ENCODE data around the gene PLK3. TPM values are rescaled to one million over a fixed set of nuclear protein-coding genes. Genes with fewer than 3 reads are reported as not detected.

PLK3 gene
- total RNA-seq (2014; rRNA removed; shearing (Covaris generic)) (8.3 and 10.1 TPM in 2 replicates), total RNA-seq (2022) (8.8 and 10.8 TPM in 2 replicates), Bru-seq, nascent RNA (percentile 49 among the genes with signal in this experiment), BruChase-seq, experiment 1, labeled RNA remaining after a 6-hour chase (percentile 50 among the genes with signal in this experiment), BruChase-seq, experiment 2, labeled RNA remaining after a 2-hour chase (percentile 52 among the genes with signal in this experiment)
- long read RNA-seq, transcript PLK3-201 (15 exons, 2,492 nt), result major isoform, 6 of 11 reads
- long read RNA-seq, partial matches to known transcripts, result 0 of 11 reads
- long read RNA-seq, other reads (novel, unspliced or antisense), result 4 of 11 reads

GRCh38 chr1:44799770-44800584 is at the start of gene PLK3:
Gene PLK3 (plus strand): TSS chr1:44800377. CDS start chr1:44800464, 87 bp downstream.
- peak within 1 kb of the TSS; percentile 76 for H3K4me2 ChIP-seq (ENCODE audit: low read length)
- peak; percentile 98 for DNase-seq (ENCODE audit: low spot score)
- H3K9me2 ChIP-seq (ENCODE audit: insufficient read depth, low read length), result no peaks in the 10 kb centered on the region
- H4K20me1 ChIP-seq (ENCODE audit: insufficient read depth, low read length), result no peaks in the 10 kb centered on the region
- no peaks in the 10 kb centered on the region for H3K79me2 ChIP-seq (ENCODE audit: insufficient read depth, low read depth, low read length)
- POLR2A ChIA-PET, result interaction anchor here (0.6 to 2.9 kb wide), 13 partner anchors 9 to 523 kb away, joined by 3 to 30 read pairs (median 4); partner anchors contain the start of genes BTBD19, HECTD3 and UROD
- peak within 1 kb of the TSS; percentile 27; the same call in 1 of the 2 replicates for H2AFZ ChIP-seq (ENCODE audit: low read length)
- H3K27ac ChIP-seq (ENCODE audit: low read depth, low read length, poor library complexity, severe bottlenecking), result peak within 1 kb of the TSS; percentile 67
- intact Hi-C loops (cut with micrococcal nuclease; ENCODE audit: unreplicated experiment), result loop anchor here (2.0 kb wide), 1 partner anchor 19 kb away; no protein-coding TSS in a partner anchor
- TF ChIP-seq, protein P1, sequence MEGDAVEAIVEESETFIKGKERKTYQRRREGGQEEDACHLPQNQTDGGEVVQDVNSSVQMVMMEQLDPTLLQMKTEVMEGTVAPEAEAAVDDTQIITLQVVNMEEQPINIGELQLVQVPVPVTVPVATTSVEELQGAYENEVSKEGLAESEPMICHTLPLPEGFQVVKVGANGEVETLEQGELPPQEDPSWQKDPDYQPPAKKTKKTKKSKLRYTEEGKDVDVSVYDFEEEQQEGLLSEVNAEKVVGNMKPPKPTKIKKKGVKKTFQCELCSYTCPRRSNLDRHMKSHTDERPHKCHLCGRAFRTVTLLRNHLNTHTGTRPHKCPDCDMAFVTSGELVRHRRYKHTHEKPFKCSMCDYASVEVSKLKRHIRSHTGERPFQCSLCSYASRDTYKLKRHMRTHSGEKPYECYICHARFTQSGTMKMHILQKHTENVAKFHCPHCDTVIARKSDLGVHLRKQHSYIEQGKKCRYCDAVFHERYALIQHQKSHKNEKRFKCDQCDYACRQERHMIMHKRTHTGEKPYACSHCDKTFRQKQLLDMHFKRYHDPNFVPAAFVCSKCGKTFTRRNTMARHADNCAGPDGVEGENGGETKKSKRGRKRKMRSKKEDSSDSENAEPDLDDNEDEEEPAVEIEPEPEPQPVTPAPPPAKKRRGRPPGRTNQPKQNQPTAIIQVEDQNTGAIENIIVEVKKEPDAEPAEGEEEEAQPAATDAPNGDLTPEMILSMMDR (conservative IDR thresholded peaks at IDR 0.05; ENCODE audit: low read length), result peak; percentile 84
- no peak for TF ChIP-seq EZH2phosphoT487 (IDR thresholded peaks at IDR 0.05; ENCODE audit: borderline replicate concordance, low read depth, low read length)
- peaks cover 6% of the 10 kb centered on the region; the same call in 1 of the 2 replicates for H3K36me3 ChIP-seq (ENCODE audit: insufficient read depth, low read length)
- no peaks in the 10 kb centered on the region for H3K9me3 ChIP-seq (ENCODE audit: low read length)
- CTCF ChIA-PET (ENCODE audit: unreplicated experiment), result interaction anchor here (0.6 to 1.1 kb wide), 4 partner anchors 10 to 56 kb away, joined by 4 to 15 read pairs (median 6); no protein-coding TSS in a partner anchor
- BruUV-seq (replicated peaks), result no TSS peak
- peaks cover 30% of the 10 kb centered on the region for H3K4me1 ChIP-seq (ENCODE audit: insufficient read depth, low read length, poor library complexity, severe bottlenecking)
- H3K4me3 ChIP-seq (ENCODE audit: low read depth, low read length, poor library complexity, severe bottlenecking), result peak within 1 kb of the TSS; percentile 83

DNA sequence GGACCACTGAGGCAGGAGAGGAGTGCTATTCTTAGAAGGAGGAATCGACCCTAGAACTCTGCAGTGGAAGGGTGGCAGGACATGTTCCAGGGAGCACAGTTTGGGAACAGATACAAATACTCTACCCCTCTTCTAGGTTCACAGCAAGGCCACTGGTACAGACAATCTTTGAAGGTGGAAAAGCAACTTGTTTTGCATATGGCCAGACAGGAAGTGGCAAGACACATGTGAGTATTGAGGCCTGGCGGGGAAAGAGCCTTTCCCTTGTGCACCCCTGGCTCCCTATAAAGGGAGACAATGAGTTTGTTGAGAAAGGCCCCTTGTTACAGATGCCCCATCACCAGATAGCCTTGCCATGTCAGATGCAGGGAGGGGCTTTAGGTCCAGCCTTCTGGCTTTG is 42.8 kb upstream of the PLK3 start:
- H3K9me2 ChIP-seq (ENCODE audit: insufficient read depth, low read length), result no peaks in the 10 kb centered on the region
- no TSS peak for BruUV-seq (replicated peaks)
- POLR2A ChIA-PET, result no interaction called here
- intact Hi-C loops (cut with micrococcal nuclease; ENCODE audit: unreplicated experiment), result no loop called here
- TF ChIP-seq EZH2phosphoT487 (IDR thresholded peaks at IDR 0.05; ENCODE audit: borderline replicate concordance, low read depth, low read length), result no peak
- TF ChIP-seq, protein P1 (conservative IDR thresholded peaks at IDR 0.05; ENCODE audit: low read length), result no peak
- peak overlapping the region; percentile 64 for H3K27ac ChIP-seq (ENCODE audit: low read depth, low read length, poor library complexity, severe bottlenecking)
- H2AFZ ChIP-seq (ENCODE audit: low read length), result no peak overlapping the region
- peak overlapping the region; percentile 75 for H3K4me2 ChIP-seq (ENCODE audit: low read length)
- no peaks in the 10 kb centered on the region for H3K9me3 ChIP-seq (ENCODE audit: low read length)
- CTCF ChIA-PET (ENCODE audit: unreplicated experiment), result no interaction called here
- H3K79me2 ChIP-seq (ENCODE audit: insufficient read depth, low read depth, low read length), result no peaks in the 10 kb centered on the region
- DNase-seq (ENCODE audit: low spot score), result peak; percentile 67
- H3K4me3 ChIP-seq (ENCODE audit: low read depth, low read length, poor library complexity, severe bottlenecking), result peak overlapping the region; percentile 25
- peaks cover 24% of the 10 kb centered on the region for H3K4me1 ChIP-seq (ENCODE audit: insufficient read depth, low read length, poor library complexity, severe bottlenecking)
- H4K20me1 ChIP-seq (ENCODE audit: insufficient read depth, low read length), result no peaks in the 10 kb centered on the region
- peaks cover 100% of the 10 kb centered on the region for H3K36me3 ChIP-seq (ENCODE audit: insufficient read depth, low read length)
